Activated CD8-positive, alpha-beta T cell treated with anti-CD3 and anti-CD28 coated beads, Interleukin-2, amount 10 ng/mL, durations not matched to agents 7 days and 5 days (primary cell): ENCODE results near the gene CELA2A. TPM values are rescaled to one million over a fixed set of nuclear protein-coding genes. Genes with fewer than 3 reads are reported as not detected.
"Not testable (repeated sequence)": the region's sequence is repeated elsewhere in the genome, so short reads cannot be mapped to it uniquely, and the experiment has no call there.

ENCODE experiments used
- ATAC-seq: fragments of 150-1000 bp; cut with Tn5 transposase; one replicate; pipeline ENCODE4 v1.10.0; 2021; ENCODE audit warnings: moderate library complexity
- CTCF ChIA-PET: fragments of 350-600 bp; sonication (Branson Sonifier 250); formaldehyde crosslinking; loops from one replicate; lab custom pipeline; 2021; ENCODE audit warnings: antibody characterized with exemption; lab: Charles Lee
- POLR2A ChIA-PET: fragments of 350-600 bp; sonication (Branson Sonifier 250); formaldehyde crosslinking; loops from one replicate; lab custom pipeline; 2021; ENCODE audit warnings: antibody characterized with exemption; lab: Charles Lee
- DNase-seq: peaks from one replicate; pipeline ENCODE4 v3.0.0-alpha.2; 2020
- H3K27ac Mint-ChIP-seq: one replicate; pipeline ENCODE4 v1.8.0; 2021; ENCODE audit warnings: mild to moderate bottlenecking, mixed read lengths
- H3K27me3 Mint-ChIP-seq: one replicate; pipeline ENCODE4 v1.8.0; 2021; ENCODE audit warnings: low read depth, mixed read lengths
- H3K36me3 Mint-ChIP-seq: one replicate; pipeline ENCODE4 v1.8.0; 2021; ENCODE audit warnings: low read depth, mixed read lengths
- H3K4me1 Mint-ChIP-seq: one replicate; pipeline ENCODE4 v1.8.0; 2021; ENCODE audit warnings: low read depth, mixed read lengths
- H3K4me3 Mint-ChIP-seq: one replicate; pipeline ENCODE4 v1.8.0; 2021; ENCODE audit warnings: mild to moderate bottlenecking, mixed read lengths
- H3K9me3 Mint-ChIP-seq: one replicate; pipeline ENCODE4 v1.8.0; 2022; ENCODE audit warnings: mixed read lengths; ENCODE audit not compliant: insufficient read depth
- total RNA-seq, 2 experiments: library from RNA; stranded (reverse); gene quantifications; one replicate each; pipeline ENCODE4 v1.2.3, GENCODE V29; 2021

CELA2A gene
- total RNA-seq, 2 experiments from 2014 or later = not detected

DNA sequence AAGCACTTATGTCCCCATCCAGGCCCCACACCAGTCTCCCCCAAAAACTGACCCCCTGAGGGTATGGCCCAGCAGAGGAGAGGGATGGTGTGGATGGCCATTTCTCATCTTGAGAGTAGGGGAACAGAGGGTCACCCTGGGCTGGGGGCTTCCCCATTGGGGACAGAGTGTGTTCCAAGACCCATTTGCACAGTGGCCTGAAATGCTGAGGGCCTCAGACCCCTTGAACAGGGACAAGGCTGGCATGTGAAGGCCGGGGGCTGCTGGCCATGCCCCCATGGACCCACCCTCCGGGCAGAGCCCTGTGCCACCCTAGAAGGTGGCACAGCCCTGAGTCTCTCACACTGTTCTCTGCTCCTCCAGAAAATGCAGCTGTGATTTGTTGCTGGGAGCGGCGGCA lies 10.3 kb upstream of the CELA2A start:
- Mint-ChIP-seq H3K4me1 (peaks cover 12% of the 10 kb centered on the region), H3K9me3 (no peaks in the 10 kb centered on the region), H3K36me3 (no peaks in the 10 kb centered on the region), H3K4me3 (no peak overlapping the region), H3K27ac (no peak overlapping the region), H3K27me3 (peaks cover 5% of the 10 kb centered on the region)
- ChIA-PET CTCF (no interaction called here), POLR2A (no interaction called here)
- no peak for DNase-seq
- no peak for ATAC-seq

DNA sequence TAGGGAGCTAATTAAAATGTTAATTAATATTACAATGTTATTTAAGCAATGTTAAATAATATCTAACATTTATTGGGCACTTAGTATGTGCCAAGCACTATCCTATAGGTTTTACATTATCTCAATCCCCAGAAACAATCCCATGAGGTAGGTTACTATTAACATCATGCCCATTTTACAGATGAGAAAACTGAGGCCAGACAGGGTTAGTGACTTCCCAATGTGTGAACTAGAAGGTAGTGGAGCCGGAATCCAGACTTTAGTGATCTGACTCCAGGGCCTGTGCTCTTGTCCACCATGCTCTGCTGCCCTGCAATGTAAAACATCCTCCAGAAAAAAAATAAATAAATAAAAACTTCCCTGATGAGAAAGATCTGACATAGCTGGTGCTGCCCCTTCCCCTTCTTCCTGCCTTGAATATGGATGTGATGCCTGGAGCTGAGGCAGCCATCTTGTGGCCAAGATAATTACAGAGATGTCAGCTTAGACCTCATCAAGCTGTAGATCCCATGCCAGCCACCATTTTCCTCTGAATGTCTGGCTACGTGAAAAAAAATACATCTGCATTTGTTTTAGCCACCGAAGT lies 7.6 kb upstream of the CELA2A start:
- CTCF ChIA-PET = no interaction called here
- H3K4me3 Mint-ChIP-seq = no peak overlapping the region
- no peaks in the 10 kb centered on the region for H3K9me3 Mint-ChIP-seq
- ATAC-seq (no peak), DNase-seq (no peak)
- no peak overlapping the region for H3K27ac Mint-ChIP-seq
- no peaks in the 10 kb centered on the region for H3K36me3 Mint-ChIP-seq
- H3K27me3 Mint-ChIP-seq = peaks cover 5% of the 10 kb centered on the region
- POLR2A ChIA-PET = no interaction called here
- peaks cover 12% of the 10 kb centered on the region for H3K4me1 Mint-ChIP-seq

DNA sequence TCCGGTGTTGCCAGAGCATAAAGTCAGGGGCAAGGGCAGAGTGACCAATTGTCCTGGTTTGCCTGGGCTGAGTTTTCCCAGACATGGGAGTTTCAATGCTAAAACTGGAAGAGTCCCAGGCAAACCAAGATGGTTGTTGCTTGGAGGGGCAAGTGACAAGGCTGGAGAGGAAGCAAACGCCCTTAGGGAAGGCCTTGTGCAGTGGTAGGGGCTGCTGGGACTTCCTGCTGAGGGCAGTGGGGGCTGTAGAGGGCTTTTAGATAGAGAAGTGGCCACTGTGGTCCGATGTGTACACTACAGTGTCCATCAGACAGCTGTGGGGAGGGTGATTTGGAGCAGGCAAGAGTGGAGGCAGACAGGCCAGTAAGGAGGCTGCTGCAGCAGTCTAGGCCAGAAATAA lies 7.0 kb upstream of the CELA2A start:
- Mint-ChIP-seq H3K36me3 (no peaks in the 10 kb centered on the region), H3K4me3 (no peak overlapping the region), H3K27ac (no peak overlapping the region), H3K9me3 (no peaks in the 10 kb centered on the region), H3K4me1 (peaks cover 12% of the 10 kb centered on the region), H3K27me3 (peaks cover 5% of the 10 kb centered on the region)
- ATAC-seq (no peak), DNase-seq (no peak)
- CTCF ChIA-PET = no interaction called here
- POLR2A ChIA-PET = no interaction called here

DNA sequence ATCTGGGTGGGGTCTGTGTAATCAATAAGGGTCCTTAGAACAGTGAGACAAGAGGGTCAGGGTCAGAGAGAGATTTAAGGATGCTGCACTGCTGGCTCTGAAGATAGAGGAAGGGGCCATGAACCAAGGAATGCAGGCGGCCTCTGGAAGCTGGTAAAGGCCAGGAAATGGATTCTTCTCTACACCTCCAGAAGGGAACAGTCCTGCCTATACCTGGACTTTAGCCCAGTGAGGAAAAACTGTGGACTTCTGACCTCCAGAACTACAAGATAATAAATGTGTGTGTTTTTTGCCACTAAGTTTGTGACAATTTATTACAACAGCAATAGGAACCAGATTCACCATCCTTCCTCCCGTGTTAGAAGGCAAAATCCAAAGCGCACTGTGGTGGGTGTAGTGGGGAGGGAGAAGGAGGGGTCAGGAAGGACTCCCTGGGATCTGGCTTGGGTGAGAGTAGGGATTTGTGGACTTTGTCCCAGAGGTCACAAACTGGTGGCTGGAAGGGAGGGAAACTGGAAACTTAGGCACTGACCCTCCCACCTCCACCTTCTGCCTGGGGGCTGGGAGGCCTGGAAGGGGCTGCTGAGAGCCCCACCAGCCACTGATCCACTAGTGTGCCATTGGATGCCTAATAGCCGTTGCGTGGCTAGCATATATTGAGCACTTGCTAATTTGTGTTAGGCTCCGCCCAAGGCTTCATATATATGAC lies 5.4 kb upstream of the CELA2A start:
- no peak overlapping the region for H3K4me3 Mint-ChIP-seq

DNA sequence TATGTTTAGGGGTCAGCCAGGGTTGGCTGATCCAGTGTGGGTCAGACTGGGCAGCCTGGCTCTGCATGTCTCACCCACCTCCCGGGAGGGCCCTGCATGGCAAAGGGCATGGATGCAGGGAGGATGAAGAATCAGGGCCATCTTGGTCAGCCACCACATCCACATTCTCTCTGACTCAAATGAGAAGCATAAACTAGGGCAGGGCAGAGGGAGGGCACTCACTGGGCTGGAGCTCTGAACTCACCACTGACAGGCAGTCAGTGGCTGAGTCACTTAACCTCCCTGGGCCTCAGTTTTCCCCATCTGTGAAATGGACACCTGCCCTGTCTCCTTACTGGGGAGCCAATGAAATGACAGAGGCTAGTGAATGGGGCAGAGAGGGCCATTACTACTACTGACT lies 4.3 kb upstream of the CELA2A start:
- no peak overlapping the region for H3K27ac Mint-ChIP-seq
- ChIA-PET CTCF (no interaction called here), POLR2A (no interaction called here)
- DNase-seq = no peak
- H3K36me3 Mint-ChIP-seq = no peaks in the 10 kb centered on the region
- H3K4me3 Mint-ChIP-seq = no peak overlapping the region
- no peaks in the 10 kb centered on the region for H3K9me3 Mint-ChIP-seq
- ATAC-seq = no peak
- H3K4me1 Mint-ChIP-seq = no peaks in the 10 kb centered on the region
- no peaks in the 10 kb centered on the region for H3K27me3 Mint-ChIP-seq

More for the DNA sequence above, 5.4 kb upstream of the CELA2A start:
- H3K9me3 Mint-ChIP-seq = no peaks in the 10 kb centered on the region
- ATAC-seq (no peak), DNase-seq (no peak)
- no peaks in the 10 kb centered on the region for H3K27me3 Mint-ChIP-seq
- ChIA-PET POLR2A (no interaction called here), CTCF (no interaction called here)
- no peaks in the 10 kb centered on the region for H3K4me1 Mint-ChIP-seq
- H3K36me3 Mint-ChIP-seq = no peaks in the 10 kb centered on the region
- H3K27ac Mint-ChIP-seq = no peak overlapping the region

DNA sequence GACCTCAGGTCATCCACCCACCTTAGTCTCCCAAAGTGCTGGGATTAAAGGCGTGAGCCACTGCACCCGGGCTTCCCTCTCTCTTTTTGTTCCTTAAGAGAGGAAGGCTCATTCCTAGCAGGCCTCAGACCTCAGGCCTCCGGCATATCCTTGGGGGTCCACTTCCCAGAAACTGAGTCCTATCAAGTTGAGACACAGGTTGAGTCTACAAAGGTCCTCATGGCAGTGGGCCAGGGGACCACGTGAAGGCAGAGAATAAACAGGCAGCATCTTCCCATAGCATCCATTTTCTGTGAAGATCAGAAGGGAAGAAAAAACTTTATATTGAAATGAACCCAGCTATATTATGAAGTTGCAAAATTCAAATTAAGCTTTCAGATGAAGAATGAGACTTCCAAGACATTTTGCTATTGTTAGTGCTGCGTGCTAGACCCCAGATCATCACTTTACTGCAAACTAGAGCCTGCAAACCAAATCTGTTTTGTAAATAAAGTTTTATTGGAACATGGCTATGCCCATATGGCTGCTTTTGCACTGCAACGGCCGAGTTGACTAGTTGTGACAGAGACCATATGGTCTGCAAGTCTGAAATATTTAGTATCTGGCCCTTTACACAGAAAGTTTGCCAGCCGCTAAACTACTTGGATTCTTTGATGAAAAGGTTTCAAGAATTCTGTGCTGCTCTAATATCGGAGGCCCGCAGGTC lies 3.5 kb upstream of the CELA2A start:
- H3K27ac Mint-ChIP-seq = no peak overlapping the region

DNA sequence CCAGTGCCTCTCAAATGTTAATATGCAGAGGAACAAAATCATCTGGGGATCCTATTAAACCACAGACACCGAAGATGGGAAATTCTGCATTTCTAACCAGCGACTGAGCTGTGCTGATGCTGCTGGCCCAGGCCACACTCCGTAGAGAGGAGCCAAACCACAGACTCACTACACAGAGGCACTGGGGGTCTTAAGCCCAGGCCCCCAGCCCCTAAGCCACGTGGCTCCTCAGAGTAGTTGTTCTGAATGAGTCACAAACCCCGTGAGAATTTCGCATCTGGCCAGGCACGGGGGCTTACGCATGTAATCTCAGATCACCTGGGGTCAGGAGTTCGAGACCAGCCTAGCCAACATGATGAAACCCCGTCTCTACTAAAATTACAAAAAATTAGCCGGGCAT lies 2.8 kb upstream of the CELA2A start:
- Mint-ChIP-seq H3K36me3 (no peaks in the 10 kb centered on the region), H3K4me1 (no peaks in the 10 kb centered on the region), H3K27ac (no peak overlapping the region), H3K4me3 (no peak overlapping the region), H3K27me3 (no peaks in the 10 kb centered on the region), H3K9me3 (no peaks in the 10 kb centered on the region)
- ChIA-PET POLR2A (no interaction called here), CTCF (no interaction called here)
- ATAC-seq (no peak), DNase-seq (no peak)

More for the DNA sequence above, 3.5 kb upstream of the CELA2A start:
- POLR2A ChIA-PET = no interaction called here
- Mint-ChIP-seq H3K9me3 (no peaks in the 10 kb centered on the region), H3K36me3 (no peaks in the 10 kb centered on the region), H3K4me3 (no peak overlapping the region), H3K4me1 (no peaks in the 10 kb centered on the region), H3K27me3 (no peaks in the 10 kb centered on the region)
- ATAC-seq (no peak), DNase-seq (no peak)
- CTCF ChIA-PET = no interaction called here

DNA sequence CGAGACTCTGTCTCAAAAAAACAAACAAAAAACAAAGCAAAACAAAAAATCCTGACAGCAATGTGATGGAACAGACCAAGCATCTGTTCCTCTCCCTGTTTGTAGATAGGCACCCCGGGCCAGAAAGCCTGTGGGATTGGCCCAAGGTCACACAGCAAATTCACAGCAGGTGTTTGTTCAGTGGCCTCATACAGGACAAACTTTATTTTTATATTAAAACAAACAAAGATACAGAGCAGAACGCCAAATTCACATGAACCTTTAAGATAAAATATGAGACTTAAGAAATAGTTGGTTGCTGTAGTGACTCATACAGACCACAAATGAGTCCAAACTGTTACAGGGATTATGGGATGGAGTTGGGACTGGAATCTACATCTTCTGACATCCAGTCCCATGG lies 2.3 kb upstream of the CELA2A start:
- DNase-seq (no peak), ATAC-seq (no peak)
- Mint-ChIP-seq H3K4me3 (no peak overlapping the region), H3K4me1 (no peaks in the 10 kb centered on the region), H3K27me3 (no peaks in the 10 kb centered on the region), H3K36me3 (no peaks in the 10 kb centered on the region), H3K9me3 (no peaks in the 10 kb centered on the region), H3K27ac (no peak overlapping the region)
- ChIA-PET POLR2A (no interaction called here), CTCF (no interaction called here)

DNA sequence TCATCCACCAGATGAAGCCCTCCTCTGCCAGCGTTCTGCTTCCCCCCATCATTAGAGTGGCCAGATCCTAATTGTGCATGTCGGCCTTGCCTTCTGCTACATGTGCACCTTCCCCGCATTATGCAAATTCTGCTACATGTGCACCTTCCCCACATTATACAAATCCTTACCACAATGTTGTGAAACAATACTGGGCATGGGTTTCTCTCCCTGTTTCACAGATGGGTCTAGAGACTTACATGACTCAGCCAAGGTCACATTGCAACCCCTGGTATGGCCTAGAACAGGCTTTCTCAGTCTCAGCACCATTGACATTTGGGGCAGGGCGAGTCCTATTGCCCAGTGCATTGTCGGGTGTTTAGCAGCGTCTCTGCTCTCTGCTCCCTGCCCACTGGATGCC lies 1.0 kb upstream of the CELA2A start:
- DNase-seq (no peak), ATAC-seq (no peak)
- Mint-ChIP-seq H3K4me1 (no peaks in the 10 kb centered on the region), H3K27me3 (no peaks in the 10 kb centered on the region), H3K4me3 (no peak overlapping the region), H3K27ac (no peak overlapping the region), H3K9me3 (no peaks in the 10 kb centered on the region), H3K36me3 (no peaks in the 10 kb centered on the region)
- POLR2A ChIA-PET = no interaction called here
- CTCF ChIA-PET = no interaction called here

DNA sequence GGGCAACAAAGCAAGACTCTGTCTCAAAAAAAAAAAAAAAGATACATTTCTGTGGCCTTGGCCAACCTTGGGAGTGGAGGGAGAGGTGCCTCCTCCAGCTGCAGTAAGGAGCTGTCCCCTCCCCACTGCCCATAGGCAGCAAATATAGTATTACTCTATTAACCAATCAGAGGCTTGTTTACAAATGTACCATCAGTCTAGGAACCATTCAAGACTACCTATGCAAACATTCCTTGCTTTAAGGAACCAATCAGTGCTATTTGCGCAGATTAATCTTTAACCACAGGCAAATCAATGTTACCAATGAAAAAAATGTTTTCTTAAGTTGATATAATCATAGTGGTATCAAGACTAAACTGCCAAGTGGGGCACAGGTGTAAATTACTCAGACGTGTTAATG lies 1.1 kb downstream of the CELA2A start:
- no peak for DNase-seq
- Mint-ChIP-seq H3K4me3 (no peak overlapping the region), H3K4me1 (no peaks in the 10 kb centered on the region), H3K9me3 (no peaks in the 10 kb centered on the region), H3K27ac (no peak overlapping the region), H3K36me3 (no peaks in the 10 kb centered on the region), H3K27me3 (no peaks in the 10 kb centered on the region)
- ATAC-seq = no peak
- CTCF ChIA-PET = no interaction called here
- POLR2A ChIA-PET = no interaction called here

DNA sequence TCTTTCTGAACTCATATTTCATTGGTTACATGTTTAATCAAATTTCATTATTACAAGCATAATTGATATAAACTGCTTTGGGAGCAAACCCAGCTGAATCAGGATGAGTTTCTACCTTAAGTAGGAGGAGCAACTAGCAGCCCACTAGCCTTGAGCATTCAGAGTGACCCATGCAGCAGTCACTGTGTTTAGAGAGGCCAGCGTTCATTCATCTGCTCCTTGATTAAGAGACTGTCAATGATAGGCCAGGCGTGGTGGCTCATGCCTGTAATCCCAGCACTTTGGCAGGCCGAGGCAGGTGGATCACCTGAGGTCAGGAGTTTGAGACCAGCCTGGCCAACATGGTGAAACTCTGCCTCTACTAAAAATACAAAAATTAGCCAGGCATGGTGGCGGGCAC lies 1.9 kb downstream of the CELA2A start:
- H3K27me3 Mint-ChIP-seq, H3K36me3 Mint-ChIP-seq, H3K4me3 Mint-ChIP-seq, DNase-seq, H3K9me3 Mint-ChIP-seq, H3K27ac Mint-ChIP-seq, CTCF ChIA-PET, H3K4me1 Mint-ChIP-seq, ATAC-seq, POLR2A ChIA-PET: not testable (repeated sequence)
